ENCODE data around the gene RPP14.

- TF ChIP-seq CTCF (conservative IDR thresholded peaks at IDR 0.05; ENCODE audit: low read depth, low read length) (no peak), EZH2 (IDR thresholded peaks at IDR 0.05; ENCODE audit: low read length, unreplicated experiment) (no peak), EZH2phosphoT487 (IDR thresholded peaks at IDR 0.05; ENCODE audit: borderline replicate concordance, low read length) (no peak)
These were observed 45.9 kb downstream of the RPP14 start for GRCh38 chr3:58351920-58352319.

Data from PC-3 (cell line).